A673 (cell line): ENCODE measurements around the gene ZSCAN16. TPM values are rescaled to one million over a fixed set of nuclear protein-coding genes. Genes with fewer than 3 reads are reported as not detected.
A peak's percentile ranks its signal among the peaks of the same experiment; 100 is the strongest.

ENCODE experiments used
- BruUV-seq: library from RNA; stranded (reverse); fragments of 400-500 nt; replicated peaks from 2 replicates; lab custom pipeline; 2021; lab: Mats Ljungman, UMichigan
- CTCF ChIA-PET: fragments of 300-600 bp; sonication (Branson Sonifier 250); formaldehyde crosslinking; loops from one replicate; lab custom pipeline; 2022; ENCODE audit warnings: antibody characterized with exemption; lab: Charles Lee
- POLR2A ChIA-PET: fragments of 300-600 bp; sonication (Branson Sonifier 250); formaldehyde crosslinking; loops from one replicate; lab custom pipeline; 2022; ENCODE audit warnings: antibody characterized with exemption; ENCODE audit not compliant: low non-redundant PET; lab: Charles Lee
- DNase-seq: peaks from one replicate; pipeline ENCODE4 v3.0.0-alpha.2; 2015; ENCODE audit warnings: low spot score
- H3K27ac ChIP-seq: fragments of 200-600 bp; sonication (generic); 2 replicates; pipeline ENCODE4 v1.5.1; 2016; ENCODE audit warnings: mixed run types, low read depth, mild to moderate bottlenecking, mixed read lengths, antibody characterized with exemption, low read length; ENCODE audit not compliant: poor library complexity, severe bottlenecking
- H3K27me3 ChIP-seq: fragments of 200-600 bp; sonication (generic); replicated peaks from 2 replicates; pipeline ENCODE4 v1.6.1; 2017; ENCODE audit warnings: mixed run types, low read depth, mild to moderate bottlenecking, mixed read lengths, antibody characterized with exemption, low read length; ENCODE audit not compliant: insufficient read depth, poor library complexity
- H3K36me3 ChIP-seq: fragments of 200-600 bp; sonication (generic); 2 replicates; pipeline ENCODE4 v1.6.1; 2016; ENCODE audit warnings: mixed run types, mild to moderate bottlenecking, mixed read lengths, antibody characterized with exemption, low read length; ENCODE audit not compliant: insufficient read depth, poor library complexity, severe bottlenecking
- H3K4me1 ChIP-seq: fragments of 200-600 bp; sonication (generic); 2 replicates; pipeline ENCODE4 v1.6.1; 2017; ENCODE audit warnings: mixed run types, mild to moderate bottlenecking, mixed read lengths, antibody characterized with exemption, low read length; ENCODE audit not compliant: insufficient read depth, poor library complexity, severe bottlenecking
- H3K4me3 ChIP-seq: fragments of 200-600 bp; sonication (generic); 2 replicates; pipeline ENCODE4 v1.5.1; 2016; ENCODE audit warnings: low read depth, mixed run types, mild to moderate bottlenecking, mixed read lengths, low read length; ENCODE audit not compliant: poor library complexity, severe bottlenecking
- H3K9me3 ChIP-seq: fragments of 200-600 bp; sonication (generic); 2 replicates; pipeline ENCODE4 v1.6.1; 2016; ENCODE audit warnings: mixed run types, low read depth, mild to moderate bottlenecking, mixed read lengths, antibody characterized with exemption, low read length; ENCODE audit not compliant: poor library complexity, severe bottlenecking
- CTCF ChIP-seq: fragments of 300-800, 200-600 bp; sonication (generic); conservative IDR thresholded peaks from 2 replicates; pipeline ENCODE4 v1.5.1; 2017; ENCODE audit warnings: low read depth, mild to moderate bottlenecking, antibody characterized with exemption, low read length, moderate library complexity, mixed read lengths
- EZH2 ChIP-seq: fragments of 200-600 bp; sonication (generic); IDR thresholded peaks from 2 replicates; pipeline ENCODE4 v1.6.1; 2017; ENCODE audit warnings: borderline replicate concordance, low read depth, mild to moderate bottlenecking, mixed read lengths, antibody characterized with exemption, low read length; ENCODE audit not compliant: poor library complexity, severe bottlenecking
- intact Hi-C: fragments of 100-400 bp; cut with micrococcal nuclease; formaldehyde crosslinking; loops from one replicate; pipeline ENCODE4 v1.10.0; 2022; ENCODE audit not compliant: unreplicated experiment
- total RNA-seq: library from RNA; stranded (reverse); gene quantifications from 2 replicates; pipeline ENCODE4 v1.2.3, GENCODE V29; 2021

Gene ZSCAN16
- total RNA-seq, 1 experiment from 2014 or later: 8.0 TPM

DNA sequence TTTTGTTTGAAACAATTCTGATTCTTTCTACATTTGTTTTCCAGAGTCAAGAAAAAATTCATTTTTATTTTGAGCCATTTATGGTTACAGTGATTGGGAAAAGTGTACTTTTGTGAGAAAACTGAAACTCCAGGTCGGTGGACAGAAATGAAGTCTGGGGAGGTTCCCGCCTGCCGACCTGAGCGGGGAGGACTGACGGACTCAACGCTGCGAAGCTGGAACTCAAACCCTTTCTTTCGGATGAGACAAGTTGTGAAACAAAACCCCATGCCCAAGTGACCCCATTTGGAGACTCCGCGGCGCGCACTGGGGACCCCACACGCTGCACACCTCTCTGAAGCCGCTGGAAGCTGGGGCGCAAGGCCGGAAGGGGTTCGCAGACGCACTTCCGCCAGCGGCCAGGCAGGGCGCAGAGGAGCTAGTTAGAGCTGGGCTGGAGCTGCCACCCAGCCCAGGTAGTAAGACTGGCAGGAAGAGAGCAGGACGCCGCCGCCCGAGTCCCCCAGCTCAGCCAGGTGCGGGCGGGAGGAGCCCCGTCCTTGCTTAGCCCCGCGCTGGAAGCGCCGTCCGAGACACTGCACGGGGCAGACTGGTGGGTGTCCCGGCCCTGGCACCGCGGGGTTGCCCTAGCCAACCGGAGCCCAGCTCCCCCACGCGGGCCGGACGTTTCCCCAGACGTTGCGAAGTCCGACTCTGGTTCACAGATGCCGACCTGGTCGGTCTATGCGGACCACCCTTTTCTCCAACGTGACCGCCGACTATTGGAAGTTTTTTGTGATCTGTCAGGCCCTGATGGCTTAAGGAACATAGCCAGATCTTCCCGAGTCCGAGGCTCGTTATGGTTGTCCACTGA lies 19.8 kb upstream of the ZSCAN16 start:
- Histone ChIP-seq H3K36me3 (no peaks in the 10 kb centered on the region), H3K4me3 (peak overlapping the region; percentile 61), H3K27me3 (no peaks in the 10 kb centered on the region), H3K27ac (no peak overlapping the region), H3K9me3 (no peaks in the 10 kb centered on the region), H3K4me1 (no peaks in the 10 kb centered on the region)
- ChIA-PET CTCF (no interaction called here), POLR2A (interaction anchor here (0.6 kb wide), 1 partner anchor 240 kb away, joined by 3 read pairs; no protein-coding TSS in a partner anchor)
- intact Hi-C loops: no loop called here
- TSS peak; percentile 67 for BruUV-seq
- peak; percentile 83 for DNase-seq
- no peak for TF ChIP-seq EZH2
- peak; percentile 56 for TF ChIP-seq CTCF

- Histone ChIP-seq H3K27me3 (no peaks in the 10 kb centered on the region), H3K4me1 (no peaks in the 10 kb centered on the region), H3K9me3 (no peaks in the 10 kb centered on the region), H3K27ac (no peak overlapping the region), H3K4me3 (peak overlapping the region; percentile 61), H3K36me3 (no peaks in the 10 kb centered on the region)
- TF ChIP-seq EZH2: no peak
- no peak for TF ChIP-seq CTCF
- intact Hi-C loops: no loop called here
- ChIA-PET CTCF (no interaction called here), POLR2A (no interaction called here)
- DNase-seq: peak; percentile 11
- no TSS peak for BruUV-seq
Measured at GRCh38 chr6:28105245-28105639, 19.2 kb upstream of the ZSCAN16 start.

DNA sequence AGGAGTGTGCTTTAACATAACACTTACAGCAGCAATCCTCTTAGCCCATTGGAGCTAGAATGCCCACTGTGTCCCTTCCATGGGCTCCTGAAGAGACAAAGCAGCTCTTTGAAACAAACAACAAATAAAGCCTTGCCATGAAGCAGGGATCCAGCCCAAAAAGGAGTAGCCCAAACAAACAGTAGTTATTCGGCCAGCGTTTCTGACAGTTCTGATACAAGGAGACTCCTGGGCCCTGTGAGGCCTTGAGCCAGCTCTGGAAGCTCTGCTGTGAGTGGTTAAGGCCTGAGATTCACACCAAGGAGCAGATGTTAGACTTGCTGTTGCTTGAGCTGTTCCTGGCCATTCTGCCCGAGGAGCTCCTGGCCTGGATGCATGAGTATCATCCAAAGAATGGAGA lies 16.9 kb upstream of the ZSCAN16 start:
- intact Hi-C loops: no loop called here
- CTCF ChIA-PET: no interaction called here

More for the DNA sequence above, 16.9 kb upstream of the ZSCAN16 start:
- POLR2A ChIA-PET: no interaction called here
- H3K27ac ChIP-seq: no peak overlapping the region
- H3K27me3 ChIP-seq: no peaks in the 10 kb centered on the region
- no peak for DNase-seq
- H3K4me1 ChIP-seq: no peaks in the 10 kb centered on the region
- no peaks in the 10 kb centered on the region for H3K36me3 ChIP-seq
- no peaks in the 10 kb centered on the region for H3K9me3 ChIP-seq
- TF ChIP-seq EZH2: no peak
- no TSS peak for BruUV-seq
- H3K4me3 ChIP-seq: no peak overlapping the region
